C4-2B (cell line): ENCODE data around the gene SORBS2.

Source experiments
- CTCF ChIP-seq: fragments of 450-650 bp; conservative IDR thresholded peaks from 2 replicates; pipeline ENCODE4 v1.5.1; 2017; ENCODE audit warnings: mild to moderate bottlenecking
- ZFX ChIP-seq: fragments of 450-650 bp; IDR thresholded peaks from 2 replicates; pipeline ENCODE4 v1.6.1; 2017

GRCh38 chr4:185660340-185660739 is 151.7 kb downstream of the SORBS2 start:
- no peak for TF ChIP-seq CTCF
- TF ChIP-seq ZFX, result no peak
